Heart left ventricle (tissue), 16 donors: ENCODE data around the gene OR51E1. TPM values are rescaled to one million over a fixed set of nuclear protein-coding genes. Genes with fewer than 3 reads are reported as not detected.

ENCODE experiments used
- ATAC-seq, 4 donors: fragments of 200-7000 bp; cut with Tn5 transposase; one replicate each; pipeline ENCODE4 v1.9.1; 2020 to 2022; ENCODE audit warnings: moderate library complexity in 4 of 4, mild to moderate bottlenecking in 3 of 4, moderate number of reproducible peaks in 1 of 4
- DNase-seq, 5 donors: peaks; one replicate each; pipeline ENCODE4 v3.0.0-alpha.2; 2020
- H3K27ac ChIP-seq, 12 donors: fragments of 200-600 bp; sonication (generic) in 4 of 12; one replicate each; pipeline versions ENCODE4 v1.5.0 to v1.8.0; 2016 to 2022; ENCODE audit warnings: mild to moderate bottlenecking in 2 of 12
- H3K27me3 ChIP-seq, 9 donors: fragments of 200-600 bp; sonication (generic) in 2 of 9; one replicate each; pipeline versions ENCODE4 v1.5.1 to v1.8.0; 2016 to 2022; ENCODE audit warnings: mild to moderate bottlenecking in 3 of 9
- H3K36me3 ChIP-seq, 9 donors: fragments of 200-600 bp; sonication (generic) in 2 of 9; one replicate each; pipeline versions ENCODE4 v1.5.0 to v1.8.0; 2018 to 2022; ENCODE audit warnings: mild to moderate bottlenecking in 2 of 9
- H3K4me1 ChIP-seq, 12 donors: fragments of 200-600 bp; sonication (generic) in 4 of 12; one replicate each; pipeline versions ENCODE4 v1.5.0 to v1.8.0; 2016 to 2022; ENCODE audit warnings: mild to moderate bottlenecking in 3 of 12
- H3K4me3 ChIP-seq, 12 donors: fragments of 200-600 bp; sonication (generic) in 4 of 12; one replicate each; pipeline versions ENCODE4 v1.5.0 to v1.8.0; 2017 to 2022; ENCODE audit warnings: mild to moderate bottlenecking in 9 of 12, moderate library complexity in 4 of 12
- H3K9me3 ChIP-seq, 12 donors: fragments of 200-600 bp; sonication (generic) in 4 of 12; one replicate each; pipeline versions ENCODE4 v1.5.0 to v1.8.0; 2016 to 2022; ENCODE audit warnings: mild to moderate bottlenecking in 1 of 12
- POLR2A ChIP-seq, 2 donors: fragments of 450-650 bp; IDR thresholded peaks; one replicate each; pipeline ENCODE4 v1.6.1; 2017; ENCODE audit warnings: antibody characterized with exemption in 2 of 2, mild to moderate bottlenecking in 2 of 2, moderate library complexity in 2 of 2
- whole genome bisulfite sequencing, 4 donors: extraction: QIAGEN DNeasy Blood & Tissue Kit in 2 of 4; methylation state at CpG; one replicate each; pipeline versions ENCODE4 v1.1.5 to v1.1.7; 2013 to 2018; 5-methylcytosine and 5-hydroxymethylcytosine counted together
- intact Hi-C, 10 donors: fragments of 100-400 bp; cut with DNase I; formaldehyde crosslinking; loops; one replicate each; pipeline versions ENCODE4 v1.11.1 to v1.14.2; 2022
- polyA plus RNA-seq, 2 donors: library from polyadenylated mRNA; stranded (reverse); fragments of 200-250 nt; gene quantifications; one replicate each; pipeline ENCODE4 v1.2.3, GENCODE V29; 2013
- total RNA-seq, 9 donors: library from RNA; depleted of rRNA in 2 of 9; stranded (reverse); fragments of >200 nt in 2 of 9; fragmentation: NEBNext Ultra II Directional in 3 of 9; extraction: Animal tissue kit (Norgen Biotek cat#: 25700) in 3 of 9; gene quantifications; one replicate each; pipeline versions ENCODE4 v1.1.0 to v1.2.4, GENCODE V29; 2016 to 2023
- TF ChIP-seq, protein P1 (sequence below), 12 donors: fragments of 200-600 bp; sonication (generic) in 4 of 12; IDR thresholded peaks; one replicate each; pipeline versions ENCODE4 v1.5.0 to v1.8.0; 2018 to 2022; ENCODE audit warnings: antibody characterized with exemption in 12 of 12, mild to moderate bottlenecking in 5 of 12
- donor health status: ischemic (EF 13 %, LVEDD 7.1; RV severe dilation, severe dysfunction).
- donor health status: healthy with polysubstance abuse.
- donor health status: DM: no; HTN: yes; CAD: no.
- donor health status: DM: no; HTN: no; CAD: no.
- donor health status: ischemic (EF 25% LVEDD 6.9; RV normal size, moderate dysfunction).
- donor health status: ischemic (EF 25% LVEDD 5.7; RV mildly dilated, moderate dysfunction).
- donor health status: healthy.
- donor health status: DM: yes; HTN: yes; CAD: no.
- donor health status: ischemic (EF 35%, LVEDD 5.7; RV mildly dilated, moderate dysfunction).
- donor health status: nonischemic (EF 11% LVEDD 7.7; RV severe dilation, severe dysfunction).
- donor health status: DM: yes; HTN: yes; CAD: no.
- donor health status: PGD.
- donor health status: ischemic (EF 29% LVEDD 5.4; RV normal size, mild dysfunction).
- donor health status: nonischemic (EF 23%, LVEDD 6.1; RV moderate dilation, normal function).

OR51E1 gene
- total and polyA plus RNA-seq, 11 donors, result 0.69 to 4.3 (median 2.1) TPM

DNA sequence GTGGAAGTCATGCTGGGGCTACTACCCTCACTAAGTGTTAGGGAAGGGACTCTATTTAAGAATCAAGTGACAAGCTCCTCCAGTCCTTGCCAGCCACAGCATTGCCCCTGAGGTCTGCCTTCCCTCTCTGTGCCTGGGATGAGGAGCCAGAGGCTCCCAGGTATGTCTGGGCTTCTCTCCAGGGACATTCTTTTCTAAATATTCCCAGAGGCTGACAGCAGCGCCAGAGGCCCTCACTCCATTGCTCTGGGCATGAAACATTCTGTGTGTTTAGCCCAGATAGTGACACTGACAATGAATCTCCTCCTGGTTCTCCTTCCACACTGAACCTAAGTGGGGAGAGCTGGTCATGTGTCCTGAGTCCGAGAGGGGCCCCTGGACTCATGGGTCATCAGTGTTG is 2.2 kb downstream of the OR51E1 start:
- Histone ChIP-seq H3K4me1 (peaks cover 11 to 70% (median 36%) of the 10 kb centered on the region in 12 donors), H3K27me3 (no peaks in the 10 kb centered on the region), H3K27ac (peak overlapping the region in 11 of 12 donors; percentile 58 to 90 (median 74)), H3K9me3 (no peaks in the 10 kb centered on the region), H3K36me3 (no peaks in the 10 kb centered on the region), H3K4me3 (peak overlapping the region in 7 of 12 donors; percentile 47 to 61 (median 56))
- TF ChIP-seq POLR2A (IDR thresholded peaks at IDR 0.05), result no peak
- TF ChIP-seq, protein P1, sequence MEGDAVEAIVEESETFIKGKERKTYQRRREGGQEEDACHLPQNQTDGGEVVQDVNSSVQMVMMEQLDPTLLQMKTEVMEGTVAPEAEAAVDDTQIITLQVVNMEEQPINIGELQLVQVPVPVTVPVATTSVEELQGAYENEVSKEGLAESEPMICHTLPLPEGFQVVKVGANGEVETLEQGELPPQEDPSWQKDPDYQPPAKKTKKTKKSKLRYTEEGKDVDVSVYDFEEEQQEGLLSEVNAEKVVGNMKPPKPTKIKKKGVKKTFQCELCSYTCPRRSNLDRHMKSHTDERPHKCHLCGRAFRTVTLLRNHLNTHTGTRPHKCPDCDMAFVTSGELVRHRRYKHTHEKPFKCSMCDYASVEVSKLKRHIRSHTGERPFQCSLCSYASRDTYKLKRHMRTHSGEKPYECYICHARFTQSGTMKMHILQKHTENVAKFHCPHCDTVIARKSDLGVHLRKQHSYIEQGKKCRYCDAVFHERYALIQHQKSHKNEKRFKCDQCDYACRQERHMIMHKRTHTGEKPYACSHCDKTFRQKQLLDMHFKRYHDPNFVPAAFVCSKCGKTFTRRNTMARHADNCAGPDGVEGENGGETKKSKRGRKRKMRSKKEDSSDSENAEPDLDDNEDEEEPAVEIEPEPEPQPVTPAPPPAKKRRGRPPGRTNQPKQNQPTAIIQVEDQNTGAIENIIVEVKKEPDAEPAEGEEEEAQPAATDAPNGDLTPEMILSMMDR (IDR thresholded peaks at IDR 0.05), result no peak
- DNase-seq, result peak in 4 of 5 donors; percentile 32 to 67 (median 42)
- WGBS, 4 donors, result 34 to 44% (median 37%) methylated on average over 2 of the region's 2 CpGs
- ATAC-seq, result peak; percentile 76 to 88 (median 84)
- intact Hi-C loops, result loop anchor here in 1 of 10 donors (5.0 kb wide), 1 partner anchor 56 kb away; the partner anchor contains the start of gene MMP26

DNA sequence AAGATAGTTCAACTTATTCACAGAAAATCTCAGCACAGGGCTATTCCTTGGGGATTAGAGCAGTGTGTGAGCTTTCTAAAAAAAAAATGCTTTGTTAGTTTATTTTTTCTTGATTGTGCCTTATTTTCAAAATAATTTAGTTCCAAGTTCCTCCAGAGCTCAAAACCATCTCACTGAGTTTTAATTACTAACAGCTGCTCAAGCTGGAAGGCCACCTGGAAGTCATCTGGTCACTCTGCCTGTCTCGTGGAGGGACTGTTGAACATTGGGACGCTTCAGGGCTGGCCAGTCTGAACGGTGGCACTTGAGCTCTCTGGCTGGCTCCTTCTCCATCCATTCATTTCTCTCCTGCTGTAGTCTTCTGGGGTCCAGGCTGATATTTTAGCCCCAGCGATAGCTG is 4.0 kb downstream of the OR51E1 start:
- Histone ChIP-seq H3K27me3 (no peaks in the 10 kb centered on the region), H3K4me3 (peak overlapping the region in 5 of 12 donors; percentile 7 to 61 (median 21)), H3K27ac (peak overlapping the region in 10 of 12 donors; percentile 1 to 64 (median 34)), H3K9me3 (no peaks in the 10 kb centered on the region), H3K4me1 (peaks cover 11 to 57% (median 27%) of the 10 kb centered on the region in 12 donors), H3K36me3 (peaks cover 0 to 3% (median 0%) of the 10 kb centered on the region in 9 donors)
- WGBS, 4 donors, result 34 to 50% (median 39%) methylated on average over 4 of the region's 4 CpGs
- intact Hi-C loops, result loop anchor here in 1 of 10 donors (5.0 kb wide), 1 partner anchor 55 kb away; the partner anchor contains the start of gene MMP26
- peak in 1 of 5 donors; percentile 38 for DNase-seq
- TF ChIP-seq, protein P1 (IDR thresholded peaks at IDR 0.05), result no peak
- TF ChIP-seq POLR2A (IDR thresholded peaks at IDR 0.05), result no peak
- ATAC-seq, result no peak

DNA sequence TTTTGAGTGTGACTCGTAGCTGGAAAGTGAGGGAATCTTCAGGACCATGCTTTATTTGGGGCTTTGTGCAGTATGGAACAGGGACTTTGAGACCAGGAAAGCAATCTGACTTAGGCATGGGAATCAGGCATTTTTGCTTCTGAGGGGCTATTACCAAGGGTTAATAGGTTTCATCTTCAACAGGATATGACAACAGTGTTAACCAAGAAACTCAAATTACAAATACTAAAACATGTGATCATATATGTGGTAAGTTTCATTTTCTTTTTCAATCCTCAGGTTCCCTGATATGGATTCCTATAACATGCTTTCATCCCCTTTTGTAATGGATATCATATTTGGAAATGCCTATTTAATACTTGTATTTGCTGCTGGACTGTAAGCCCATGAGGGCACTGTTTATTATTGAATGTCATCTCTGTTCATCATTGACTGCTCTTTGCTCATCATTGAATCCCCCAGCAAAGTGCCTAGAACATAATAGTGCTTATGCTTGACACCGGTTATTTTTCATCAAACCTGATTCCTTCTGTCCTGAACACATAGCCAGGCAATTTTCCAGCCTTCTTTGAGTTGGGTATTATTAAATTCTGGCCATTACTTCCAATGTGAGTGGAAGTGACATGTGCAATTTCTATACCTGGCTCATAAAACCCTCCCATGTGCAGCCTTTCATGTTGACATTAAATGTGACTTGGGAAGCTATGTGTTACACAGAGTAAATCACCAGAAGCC is 11.0 kb downstream of the OR51E1 start:
- peaks cover 0 to 11% (median 0%) of the 10 kb centered on the region in 12 donors for H3K4me1 ChIP-seq
- peaks cover 0 to 4% (median 0%) of the 10 kb centered on the region in 9 donors for H3K36me3 ChIP-seq
- 72 to 97% (median 90%) methylated on average over 2 of the region's 2 CpGs for WGBS, 4 donors
- no peak for TF ChIP-seq POLR2A (IDR thresholded peaks at IDR 0.05)
- TF ChIP-seq, protein P1 (IDR thresholded peaks at IDR 0.05), result no peak
- no peaks in the 10 kb centered on the region for H3K9me3 ChIP-seq
- no peak overlapping the region for H3K27ac ChIP-seq
- no peak overlapping the region for H3K4me3 ChIP-seq
- no peaks in the 10 kb centered on the region for H3K27me3 ChIP-seq
- intact Hi-C loops, result no loop called here
- ATAC-seq (no peak), DNase-seq (no peak)

DNA sequence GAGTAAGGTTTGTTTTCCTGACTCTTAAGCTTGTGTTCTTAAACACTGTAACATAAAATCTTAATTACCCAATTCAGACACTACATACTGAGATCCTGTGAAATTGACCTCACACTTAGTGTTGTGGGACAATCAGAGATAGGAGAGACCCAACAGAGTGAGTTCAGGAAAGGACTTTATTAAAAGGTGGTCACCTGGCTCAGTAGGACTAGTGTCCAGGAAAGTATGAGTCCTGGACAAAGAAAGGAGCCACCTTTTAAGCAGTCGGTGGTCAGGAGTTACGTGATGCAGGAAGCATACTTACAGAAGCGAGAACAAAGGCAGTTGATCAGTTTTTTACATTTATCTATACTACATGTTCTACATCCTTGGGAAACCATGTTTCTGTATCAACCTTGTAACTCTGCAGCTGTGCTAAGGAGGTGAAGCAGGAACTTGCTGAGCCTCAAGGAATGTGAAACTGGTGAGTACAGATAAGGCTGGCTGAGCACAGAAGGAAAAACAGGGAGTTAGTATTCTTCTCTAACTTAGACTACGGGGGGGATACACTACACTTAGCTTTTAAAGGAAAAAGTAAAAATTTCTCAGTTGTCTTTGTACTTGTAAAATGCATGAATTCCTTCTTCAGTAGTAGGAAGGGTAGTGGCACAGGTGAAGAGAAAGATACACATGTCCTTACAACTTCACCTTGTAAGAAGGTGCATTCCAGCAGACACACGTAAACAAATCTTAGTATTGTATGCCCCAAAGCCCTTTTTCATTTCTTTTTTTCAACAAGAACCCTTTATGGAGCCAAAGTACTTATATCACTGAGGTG is 15.1 kb downstream of the OR51E1 start:
- Histone ChIP-seq H3K27me3 (no peaks in the 10 kb centered on the region), H3K9me3 (no peaks in the 10 kb centered on the region), H3K4me3 (no peak overlapping the region), H3K27ac (no peak overlapping the region), H3K4me1 (peaks cover 0 to 7% (median 0%) of the 10 kb centered on the region in 12 donors), H3K36me3 (no peaks in the 10 kb centered on the region)
- DNase-seq, result no peak
- intact Hi-C loops, result no loop called here
- ATAC-seq, result no peak
- no peak for TF ChIP-seq POLR2A (IDR thresholded peaks at IDR 0.05)
- TF ChIP-seq, protein P1 (IDR thresholded peaks at IDR 0.05), result no peak
- 57 to 69% (median 64%) methylated on average over 5 of the region's 5 CpGs for WGBS, 4 donors
